8988T (cell line): ENCODE data around the gene TF.
"Not testable (repeated sequence)": the region's sequence is repeated elsewhere in the genome, so short reads cannot be mapped to it uniquely, and the experiment has no call there.

Experiments
- DNase-seq: peaks from one replicate; pipeline ENCODE4 v3.0.0; 2011

The TF gene

GRCh38 chr3:133745981-133746711 lies at the start of gene TF:
TF (plus strand) TSS chr3:133746393; CDS start chr3:133746441, 48 bp downstream.
- no peak for DNase-seq

DNA sequence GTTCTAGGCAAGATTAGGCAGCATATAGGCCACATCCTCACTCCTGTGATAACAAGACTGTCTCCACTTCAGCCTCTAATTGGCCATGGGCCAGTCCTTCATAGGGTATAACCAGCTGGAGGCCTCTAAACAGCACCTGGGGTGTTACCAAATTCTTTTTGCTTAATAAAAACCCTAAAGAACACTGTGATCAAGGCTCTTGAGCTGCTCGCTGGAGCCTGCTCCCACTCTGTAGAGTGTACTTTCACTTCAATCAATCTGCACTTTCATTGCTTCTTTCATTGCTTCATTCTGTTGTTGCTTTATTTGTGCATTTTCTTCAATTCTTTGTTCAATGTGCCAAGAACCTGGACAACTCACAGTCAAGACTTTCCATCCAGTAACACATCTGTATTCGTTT lies 48.2 kb upstream of the TF start:
- DNase-seq, result no peak

DNA sequence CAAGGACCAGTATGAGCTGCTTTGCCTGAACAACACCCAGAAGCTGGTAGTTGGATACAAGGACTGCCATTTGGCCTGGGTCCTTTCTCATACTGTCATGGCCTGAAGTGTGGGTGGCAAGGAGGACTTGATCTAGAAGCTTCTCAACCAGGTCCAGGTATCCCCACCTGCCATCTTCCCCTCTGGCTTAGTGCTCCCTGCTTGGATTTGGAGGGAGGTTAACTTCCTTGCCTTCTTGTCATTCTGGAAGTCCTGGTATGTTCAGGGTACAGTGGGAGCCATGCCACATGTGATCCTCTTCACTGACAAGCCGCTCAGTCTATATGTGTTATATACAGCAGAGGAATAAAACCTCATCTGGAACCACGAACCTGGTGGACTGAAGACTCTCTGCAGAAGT lies 46.7 kb upstream of the TF start:
- no peak for DNase-seq

GRCh38 chr3:133699903-133700302 lies 46.3 kb upstream of the TF start:
- DNase-seq, result no peak

GRCh38 chr3:133700351-133700750 lies 45.8 kb upstream of the TF start:
- no peak for DNase-seq

DNA sequence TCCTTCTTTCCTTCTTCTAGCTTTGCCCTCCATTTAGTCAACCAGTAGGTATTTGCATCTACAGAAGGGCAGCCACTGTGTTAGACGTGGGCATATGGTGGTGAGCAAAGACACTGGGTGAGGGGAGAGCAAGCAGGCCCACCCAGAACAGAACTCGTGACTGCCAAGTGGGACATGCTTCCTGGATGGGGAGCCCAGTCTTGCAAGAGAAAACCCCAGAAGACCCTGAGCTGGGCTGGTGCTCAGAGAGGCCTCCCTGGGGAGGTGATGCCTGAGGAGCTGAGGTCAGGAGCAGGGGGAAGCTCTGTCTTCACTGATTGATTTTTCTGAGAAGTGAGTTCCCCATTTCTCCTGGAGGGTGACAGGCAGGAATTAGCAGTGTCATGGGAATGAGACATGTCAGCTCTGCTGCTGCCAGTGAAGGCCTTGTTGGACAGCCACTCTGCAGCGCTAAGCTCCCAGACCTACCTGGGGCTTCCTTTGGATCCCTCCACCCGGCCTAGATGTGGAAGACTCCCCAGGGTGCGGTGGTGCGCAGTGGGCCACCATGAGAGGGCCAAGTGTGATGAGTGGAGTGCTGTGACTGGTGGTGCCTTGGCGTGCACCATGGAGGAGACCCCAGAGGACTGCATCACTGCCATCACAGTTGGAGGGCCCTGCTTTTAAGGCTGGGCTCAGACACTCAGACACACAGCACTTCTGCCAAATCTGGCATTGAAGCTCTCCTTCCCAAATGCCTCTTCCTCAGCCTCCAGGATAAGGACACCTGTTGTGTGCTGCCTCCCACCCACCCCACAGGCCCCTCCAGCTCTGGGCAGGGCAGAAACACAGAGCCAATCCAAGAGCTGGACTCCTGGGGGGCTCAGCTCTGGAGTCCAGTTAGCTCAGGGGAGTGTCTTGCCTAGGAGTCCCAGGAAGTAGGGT lies 44.5 kb upstream of the TF start:
- DNase-seq, result no peak

GRCh38 chr3:133703915-133704314 lies 42.3 kb upstream of the TF start:
- DNase-seq, result no peak

- no peak for DNase-seq
Measured at GRCh38 chr3:133706033-133706432, 40.2 kb upstream of the TF start.

DNA sequence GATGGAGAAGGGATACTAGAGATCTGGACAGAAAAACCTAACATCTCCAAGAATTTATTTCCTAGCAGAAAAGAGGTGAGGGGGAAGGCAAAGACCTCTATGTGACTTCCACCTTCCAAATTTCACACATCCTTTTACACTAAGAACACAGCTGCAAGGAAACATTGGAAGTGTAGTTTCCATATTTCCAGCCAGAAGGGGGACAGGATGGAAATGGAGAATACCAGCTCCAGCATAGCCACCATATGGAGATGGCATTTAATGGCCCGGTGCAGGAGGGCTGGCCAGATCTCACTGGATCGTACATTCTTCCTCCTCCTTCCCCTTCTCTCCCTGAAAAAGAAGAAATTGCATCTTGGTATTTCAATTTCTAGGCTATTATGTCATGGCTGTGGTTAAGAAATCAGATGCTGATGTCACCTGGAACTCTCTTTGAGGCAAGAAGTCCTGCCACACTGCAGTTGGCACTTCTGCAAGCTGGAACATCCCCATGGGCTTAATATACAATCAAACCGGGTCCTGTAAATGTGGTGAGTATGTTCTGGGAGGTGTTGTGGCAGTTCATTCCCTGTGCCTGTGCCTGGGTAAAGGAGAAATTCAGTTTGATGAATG lies 36.9 kb upstream of the TF start:
- no peak for DNase-seq

DNA sequence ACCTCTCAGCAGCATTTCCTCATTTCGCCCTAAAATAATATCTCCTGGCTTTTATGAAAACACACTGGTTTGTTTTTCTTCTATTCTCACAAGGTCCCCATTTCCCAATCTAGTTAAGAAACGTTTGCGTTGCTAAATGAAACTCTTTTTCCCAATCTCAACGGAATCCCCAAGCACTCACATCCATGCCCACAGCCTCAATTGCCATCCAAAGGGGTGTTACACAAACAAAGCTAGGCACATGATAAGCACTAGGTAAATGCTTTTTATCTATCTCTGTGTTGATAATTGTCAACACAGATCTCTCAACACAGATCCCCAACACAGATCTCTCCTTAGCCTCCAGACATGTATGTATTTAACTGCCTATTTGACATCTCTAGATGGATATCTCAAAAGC lies 35.2 kb upstream of the TF start:
- no peak for DNase-seq

DNA sequence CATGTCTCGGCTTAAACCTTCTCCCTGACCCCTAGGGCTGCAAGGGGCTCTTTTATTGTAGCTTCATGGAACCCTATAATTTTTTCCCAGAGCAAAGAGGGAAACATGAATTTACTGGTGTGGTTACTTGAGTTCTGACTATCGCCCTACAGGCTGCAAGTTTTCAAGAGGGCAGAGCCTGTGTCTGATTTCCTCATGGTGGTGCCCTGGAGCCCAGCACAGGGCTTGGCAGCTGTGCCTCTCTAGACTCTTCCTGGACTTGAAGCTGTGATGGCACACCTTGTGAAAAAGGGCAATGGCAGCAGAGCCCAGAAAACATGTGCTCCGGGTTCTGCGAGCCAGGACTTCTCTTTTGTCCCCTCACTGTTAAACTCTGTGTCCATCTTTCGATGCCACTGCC lies 34.2 kb upstream of the TF start:
- no peak for DNase-seq

DNA sequence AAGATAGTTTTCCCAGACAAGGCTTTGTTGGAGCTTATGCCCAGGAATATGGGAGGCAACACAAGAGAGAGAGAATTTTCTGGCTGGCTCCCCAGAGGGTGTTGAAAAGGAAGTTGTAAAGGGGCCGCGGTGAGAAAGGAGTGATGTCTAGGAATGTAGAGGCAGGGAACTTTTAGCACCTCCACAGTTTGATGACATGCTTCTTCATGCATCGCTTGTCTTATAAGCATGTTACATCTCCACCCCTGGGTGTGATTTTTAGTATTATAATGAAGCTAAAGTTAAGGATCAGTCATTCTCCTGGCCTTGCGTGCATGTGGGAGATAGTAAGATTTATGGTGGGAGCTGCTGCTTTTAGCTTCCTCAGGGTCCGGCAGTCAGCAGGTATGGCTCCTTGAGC lies 32.8 kb upstream of the TF start:
- DNase-seq, result no peak

- no peak for DNase-seq
Measured at GRCh38 chr3:133717424-133717823, 28.8 kb upstream of the TF start.

- no peak for DNase-seq
Measured at GRCh38 chr3:133722935-133723334, 23.3 kb upstream of the TF start.

- no peak for DNase-seq
Measured at GRCh38 chr3:133730993-133731392, 15.2 kb upstream of the TF start.

- not testable (repeated sequence) for DNase-seq
Measured at GRCh38 chr3:133732231-133732630, 14.0 kb upstream of the TF start.

- no peak for DNase-seq
Measured at GRCh38 chr3:133733226-133733625, 13.0 kb upstream of the TF start.

GRCh38 chr3:133734305-133734704 lies 11.9 kb upstream of the TF start:
- no peak for DNase-seq

DNA sequence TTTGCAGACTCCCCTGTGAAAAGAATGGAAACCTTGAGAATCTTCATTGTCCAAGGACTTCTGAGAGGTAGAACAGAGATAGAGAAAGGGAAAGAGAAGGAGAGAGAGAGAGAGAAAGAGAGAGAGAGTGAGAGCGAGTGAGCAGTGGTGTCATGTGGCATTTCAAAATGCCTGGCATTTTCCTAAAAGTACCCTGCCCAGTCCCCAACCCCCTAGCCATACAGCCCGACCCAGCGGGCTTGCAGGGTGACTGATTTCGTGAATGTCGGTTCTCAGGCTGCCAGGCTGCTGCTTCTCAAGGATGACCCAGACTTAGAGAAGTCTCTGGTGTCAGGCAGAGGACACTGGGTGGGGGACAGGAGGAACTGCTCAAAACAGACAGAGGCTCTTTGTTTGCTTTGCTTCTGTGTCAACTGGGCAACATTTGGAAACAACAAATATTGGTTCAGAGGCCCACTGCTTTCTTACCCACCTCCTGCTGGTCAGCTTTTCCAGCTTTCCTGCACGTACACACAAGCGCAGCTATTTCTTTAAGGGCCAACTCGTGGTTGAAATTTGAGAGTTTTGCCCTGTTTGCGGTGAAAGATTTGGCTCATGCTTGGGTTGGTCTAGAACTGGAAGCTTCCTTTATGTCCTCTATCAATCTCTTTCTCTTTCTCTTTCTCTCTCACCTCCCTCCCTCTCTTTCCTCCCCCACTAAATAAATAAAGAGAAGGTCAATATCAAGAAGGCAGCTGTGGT lies 3.7 kb upstream of the TF start:
- DNase-seq, result no peak

DNA sequence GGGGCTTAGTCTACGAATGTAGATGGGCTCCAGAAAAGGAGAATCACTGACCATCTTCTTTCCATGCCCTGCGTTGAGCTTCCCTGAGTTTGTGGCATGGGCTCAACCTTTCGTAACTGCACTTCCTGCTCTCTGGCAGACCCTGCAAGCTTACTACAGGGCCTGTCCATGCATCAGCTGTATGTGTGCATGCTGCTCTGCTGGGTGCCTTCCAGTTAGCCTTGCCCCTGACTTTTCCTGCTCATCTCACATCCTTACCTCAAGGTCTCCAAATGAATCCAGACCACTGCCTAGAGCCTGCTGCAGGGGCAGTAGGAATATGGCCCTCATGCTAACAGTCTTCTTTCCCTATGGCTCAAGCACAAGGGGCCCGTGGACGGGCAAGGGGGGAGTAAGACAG lies 2.0 kb upstream of the TF start:
- DNase-seq, result no peak

- DNase-seq, result no peak
Measured at GRCh38 chr3:133745108-133745507, 1.1 kb upstream of the TF start.

DNA sequence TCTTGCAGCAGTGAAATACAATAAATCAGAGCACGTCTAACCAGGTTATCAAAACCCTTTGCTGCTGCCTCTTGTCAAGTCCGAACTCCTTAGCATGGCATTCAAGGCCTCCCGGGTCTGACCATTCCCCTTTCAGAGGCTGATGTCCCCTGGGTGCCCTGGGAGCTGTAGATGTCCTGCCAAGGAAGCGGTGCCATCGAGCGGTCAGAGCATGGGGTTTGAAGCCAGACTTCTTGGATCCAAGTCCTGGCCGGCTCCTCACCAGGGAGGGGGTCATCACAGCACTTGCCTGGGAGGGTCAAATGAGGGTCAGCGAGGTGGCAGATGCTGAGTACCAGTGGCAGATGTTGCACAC lies 496 bp downstream of the TF start:
- DNase-seq, result no peak

DNA sequence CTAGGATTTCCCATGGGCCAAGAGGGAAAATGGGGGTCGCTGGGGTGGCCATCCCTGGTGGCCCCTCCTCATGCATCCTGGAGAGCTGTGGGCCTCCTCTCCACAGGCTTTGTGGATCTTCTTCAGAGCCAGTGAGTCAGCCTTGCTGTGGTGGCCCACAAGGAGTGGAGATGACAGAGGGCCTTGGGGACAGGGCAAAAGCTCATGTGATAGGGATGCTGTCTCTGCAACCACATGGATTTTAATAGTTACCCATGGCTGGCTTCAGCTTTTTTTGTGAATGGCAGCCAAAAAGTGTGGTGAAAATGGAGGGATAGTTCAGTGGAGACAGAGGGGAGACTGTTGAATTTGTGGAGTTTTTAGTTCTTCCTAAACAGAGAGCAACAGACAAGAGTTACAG lies 1.2 kb downstream of the TF start:
- DNase-seq, result no peak
